Body of pancreas (tissue), 4 donors: Measurements from ENCODE around the gene MTMR3. TPM values are rescaled to one million over a fixed set of nuclear protein-coding genes. Genes with fewer than 3 reads are reported as not detected.
A peak's percentile ranks its signal among the peaks of the same experiment; 100 is the strongest.

Source experiments
- ATAC-seq: fragments of 150-250 bp; one replicate; pipeline ENCODE4 v1.9.1; 2016
- DNase-seq, 4 donors: peaks; one replicate each; pipeline ENCODE4 v3.0.0-alpha.2; 2019
- H3K27ac ChIP-seq, 4 donors: fragments of 200-600 bp; sonication (generic); 1 replicate in 3 of 4; 2 replicates in 1 of 4; pipeline versions ENCODE4 v1.5.1 to v1.6.1; 2016 to 2019; ENCODE audit warnings: mild to moderate bottlenecking in 1 of 4, mixed read lengths in 1 of 4, moderate library complexity in 1 of 4
- H3K27me3 ChIP-seq, 2 donors: fragments of 200-600 bp; sonication (generic); one replicate each; pipeline ENCODE4 v1.6.0; 2016; ENCODE audit warnings: mild to moderate bottlenecking in 1 of 2
- H3K36me3 ChIP-seq, 2 donors: fragments of 200-600 bp; sonication (generic); replicated peaks in 1 of 2; 2 replicates each; pipeline ENCODE4 v1.5.1; 2016; ENCODE audit warnings: low read depth in 2 of 2; ENCODE audit not compliant: insufficient read depth in 1 of 2
- H3K4me1 ChIP-seq: fragments of 200-600 bp; sonication (generic); one replicate; pipeline ENCODE4 v1.6.0; 2016
- H3K4me3 ChIP-seq, 2 donors: fragments of 200-600 bp; sonication (generic); 1 replicate in 1 of 2; 2 replicates in 1 of 2; pipeline ENCODE4 v1.5.1; 2016 to 2019
- H3K9me3 ChIP-seq, 3 donors: fragments of 200-600 bp; sonication (generic); 1 replicate in 2 of 3; 2 replicates in 1 of 3; pipeline ENCODE4 v1.5.1; 2016
- POLR2A ChIP-seq, 3 donors: fragments of 450-650 bp; IDR thresholded peaks; one replicate each; pipeline ENCODE4 v1.6.1; 2016; ENCODE audit warnings: antibody characterized with exemption in 3 of 3, mild to moderate bottlenecking in 2 of 3
- WGBS, 2 donors: methylation state at CpG; one replicate each; pipeline ENCODE4 v1.1.5; 2017; 5-methylcytosine and 5-hydroxymethylcytosine counted together
- intact Hi-C: fragments of 100-400 bp; cut with DNase I; formaldehyde crosslinking; loops from one replicate; pipeline ENCODE4 v1.15.1; 2023
- total RNA-seq, 2 donors: library from RNA; depleted of rRNA; stranded (reverse); fragments of >200 nt; gene quantifications; one replicate each; pipeline ENCODE4 v1.1.0, GENCODE V29; 2016
- TF ChIP-seq, protein P1 (sequence below), 7 experiments: fragments of 450-650 bp in 4 of 7; fragments of 200-600 bp in 3 of 7; sonication (generic) in 3 of 7; IDR thresholded peaks; one replicate each; pipeline ENCODE4 v1.5.1; 2016 to 2019; ENCODE audit warnings: antibody characterized with exemption in 7 of 7

MTMR3 gene
- total RNA-seq, 2 donors from 2014 or later: 37.9 to 46.7 TPM

DNA sequence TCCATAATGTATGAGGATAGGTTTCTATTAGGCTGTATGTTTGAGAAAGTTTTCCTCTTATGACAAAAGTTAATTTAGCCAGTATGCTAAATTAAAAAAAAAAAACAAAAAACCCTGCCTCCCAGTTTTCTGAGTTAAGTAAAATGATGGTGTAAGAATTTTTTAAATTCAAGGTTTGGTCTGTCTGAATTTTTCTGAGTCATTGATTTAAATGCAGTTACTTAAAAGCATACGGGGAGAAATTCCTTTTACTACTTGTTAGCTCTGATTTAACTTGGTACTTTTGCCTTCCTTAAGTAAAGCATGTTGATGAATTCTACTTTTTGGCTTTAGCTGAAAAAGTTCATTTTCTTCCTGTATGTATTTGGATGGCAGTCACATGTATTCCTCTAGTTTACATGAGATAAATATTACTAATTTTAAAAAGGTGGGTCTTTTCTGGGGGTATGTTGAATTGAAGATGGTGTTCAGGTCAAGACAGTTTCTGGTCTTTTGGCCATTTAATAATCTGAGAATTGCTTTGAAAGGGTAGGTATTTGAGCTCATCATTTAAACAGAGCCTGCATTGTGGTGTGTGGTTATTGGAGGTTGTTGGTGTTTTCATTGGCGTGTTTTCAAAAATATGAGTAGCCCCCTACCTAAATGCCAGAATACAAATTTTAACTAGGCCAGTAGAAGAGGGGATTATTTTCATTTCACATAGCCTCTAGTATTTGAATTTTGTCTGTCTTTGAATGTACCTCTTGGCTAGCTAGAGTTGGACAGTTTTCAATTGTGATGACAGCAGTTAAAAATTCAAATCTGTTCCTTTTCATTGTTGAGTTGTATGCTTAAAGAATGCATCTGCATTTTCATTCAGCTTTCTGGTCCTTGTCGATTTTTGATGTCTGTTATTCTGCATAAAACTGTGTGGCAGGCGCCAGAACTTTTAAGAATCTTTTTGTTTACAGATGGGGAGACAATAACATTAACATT lies 64.7 kb downstream of the MTMR3 start:
- no peaks in the 10 kb centered on the region for H3K9me3 ChIP-seq
- H3K4me1 ChIP-seq: peaks cover 41% of the 10 kb centered on the region
- WGBS, 2 donors: 60 to 62% methylated on average over 4 of the region's 4 CpGs
- no peaks in the 10 kb centered on the region for H3K36me3 ChIP-seq
- H3K4me3 ChIP-seq: no peak overlapping the region
- H3K27me3 ChIP-seq: no peaks in the 10 kb centered on the region
- TF ChIP-seq POLR2A (IDR thresholded peaks at IDR 0.05): no peak
- TF ChIP-seq, protein P1, sequence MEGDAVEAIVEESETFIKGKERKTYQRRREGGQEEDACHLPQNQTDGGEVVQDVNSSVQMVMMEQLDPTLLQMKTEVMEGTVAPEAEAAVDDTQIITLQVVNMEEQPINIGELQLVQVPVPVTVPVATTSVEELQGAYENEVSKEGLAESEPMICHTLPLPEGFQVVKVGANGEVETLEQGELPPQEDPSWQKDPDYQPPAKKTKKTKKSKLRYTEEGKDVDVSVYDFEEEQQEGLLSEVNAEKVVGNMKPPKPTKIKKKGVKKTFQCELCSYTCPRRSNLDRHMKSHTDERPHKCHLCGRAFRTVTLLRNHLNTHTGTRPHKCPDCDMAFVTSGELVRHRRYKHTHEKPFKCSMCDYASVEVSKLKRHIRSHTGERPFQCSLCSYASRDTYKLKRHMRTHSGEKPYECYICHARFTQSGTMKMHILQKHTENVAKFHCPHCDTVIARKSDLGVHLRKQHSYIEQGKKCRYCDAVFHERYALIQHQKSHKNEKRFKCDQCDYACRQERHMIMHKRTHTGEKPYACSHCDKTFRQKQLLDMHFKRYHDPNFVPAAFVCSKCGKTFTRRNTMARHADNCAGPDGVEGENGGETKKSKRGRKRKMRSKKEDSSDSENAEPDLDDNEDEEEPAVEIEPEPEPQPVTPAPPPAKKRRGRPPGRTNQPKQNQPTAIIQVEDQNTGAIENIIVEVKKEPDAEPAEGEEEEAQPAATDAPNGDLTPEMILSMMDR (IDR thresholded peaks at IDR 0.05): no peak
- intact Hi-C loops: no loop called here
- ATAC-seq (no peak), DNase-seq (no peak)
- no peak overlapping the region for H3K27ac ChIP-seq

GRCh38 chr22:29948385-29948769 lies 65.4 kb downstream of the MTMR3 start:
- ATAC-seq (no peak), DNase-seq (no peak)
- Histone ChIP-seq H3K27ac (no peak overlapping the region), H3K9me3 (no peaks in the 10 kb centered on the region), H3K27me3 (no peaks in the 10 kb centered on the region), H3K36me3 (no peaks in the 10 kb centered on the region), H3K4me1 (peaks cover 41% of the 10 kb centered on the region), H3K4me3 (no peak overlapping the region)
- TF ChIP-seq, protein P1 (IDR thresholded peaks at IDR 0.05): no peak
- TF ChIP-seq POLR2A (IDR thresholded peaks at IDR 0.05): no peak
- intact Hi-C loops: no loop called here
- 84% methylated on average over 1 of the region's 1 CpG for WGBS, 2 donors

GRCh38 chr22:29949872-29950271 lies 66.9 kb downstream of the MTMR3 start:
- DNase-seq (no peak), ATAC-seq (no peak)
- Histone ChIP-seq H3K36me3 (no peaks in the 10 kb centered on the region), H3K9me3 (no peaks in the 10 kb centered on the region), H3K4me1 (peaks cover 34% of the 10 kb centered on the region), H3K27ac (peak overlapping the region in 1 of 4 donors; percentile 16), H3K4me3 (no peak overlapping the region), H3K27me3 (no peaks in the 10 kb centered on the region)
- intact Hi-C loops: no loop called here
- WGBS, 2 donors: 41 to 44% methylated on average over 3 of the region's 3 CpGs
- TF ChIP-seq POLR2A (IDR thresholded peaks at IDR 0.05): no peak
- TF ChIP-seq, protein P1 (IDR thresholded peaks at IDR 0.05): no peak

DNA sequence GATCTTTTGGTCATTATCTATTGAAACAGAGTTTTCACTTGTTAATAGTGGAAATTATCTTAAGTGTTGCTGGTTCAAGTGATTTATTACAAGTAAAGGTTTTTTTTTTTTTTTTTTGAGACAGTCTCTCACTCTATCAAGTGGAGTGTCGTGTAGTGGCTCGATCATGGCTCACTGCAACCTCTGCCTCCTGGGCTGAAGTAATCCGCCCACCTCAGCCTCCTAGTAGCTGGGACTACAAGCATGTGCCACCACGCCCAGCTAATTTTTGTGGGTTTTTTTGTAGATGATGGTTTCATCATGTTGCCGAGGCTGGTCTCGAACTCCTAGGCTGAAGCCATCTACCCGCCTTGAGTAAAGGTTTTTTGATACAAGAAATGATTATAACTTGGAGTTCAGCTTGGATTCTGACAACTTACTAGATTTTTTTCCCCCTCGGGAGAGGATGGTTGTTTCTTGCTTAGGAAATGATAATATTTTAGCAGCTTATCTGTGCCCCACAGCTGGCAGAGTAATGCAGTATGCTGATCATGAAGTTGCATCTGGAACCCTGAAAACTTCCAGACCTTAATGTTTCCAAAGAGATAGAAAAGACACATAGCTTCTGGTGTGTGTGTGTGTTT lies 68.9 kb downstream of the MTMR3 start:
- ATAC-seq (no peak), DNase-seq (no peak)
- TF ChIP-seq, protein P1 (IDR thresholded peaks at IDR 0.05): no peak
- TF ChIP-seq POLR2A (IDR thresholded peaks at IDR 0.05): no peak
- no peak overlapping the region for H3K4me3 ChIP-seq
- H3K4me1 ChIP-seq: peaks cover 18% of the 10 kb centered on the region
- H3K36me3 ChIP-seq: no peaks in the 10 kb centered on the region
- no peaks in the 10 kb centered on the region for H3K27me3 ChIP-seq
- H3K27ac ChIP-seq: no peak overlapping the region
- intact Hi-C loops: no loop called here
- WGBS, 2 donors: 80 to 84% methylated on average over 8 of the region's 8 CpGs
- H3K9me3 ChIP-seq: no peaks in the 10 kb centered on the region
